Measurements from ENCODE around the gene HSD17B2.

The HSD17B2 gene

GRCh38 chr16:82047374-82047773 is 12.3 kb downstream of the HSD17B2 start:
- DNase-seq (ENCODE audit: low spot score), result no peak

GRCh38 chr16:82047787-82048186 is 12.7 kb downstream of the HSD17B2 start:
- no peak for DNase-seq (ENCODE audit: low spot score)
- no peak for FAIRE-seq

More at GRCh38 chr16:82047374-82047773, 12.3 kb downstream of the HSD17B2 start:
- no peak for FAIRE-seq

DNA sequence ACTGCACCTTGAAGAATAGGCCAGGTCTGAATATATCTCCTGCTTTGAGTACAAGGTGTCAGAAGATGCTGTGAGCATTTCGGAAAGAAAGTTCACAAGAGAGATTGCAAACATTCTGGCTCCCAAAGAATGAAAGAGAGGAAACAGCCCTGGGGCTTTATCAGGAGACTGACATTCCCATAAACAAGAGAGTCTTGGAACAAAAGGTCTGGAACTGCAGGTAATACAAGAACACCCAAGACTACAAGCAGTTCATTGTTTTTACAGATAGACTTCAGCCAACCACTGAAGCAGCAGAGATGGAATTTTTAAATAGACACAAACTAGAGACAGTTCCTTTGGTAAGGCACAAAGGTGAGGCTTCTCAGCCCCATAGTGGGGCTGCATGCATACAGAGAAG is 14.4 kb downstream of the HSD17B2 start:
- FAIRE-seq, result no peak
- DNase-seq (ENCODE audit: low spot score), result no peak

DNA sequence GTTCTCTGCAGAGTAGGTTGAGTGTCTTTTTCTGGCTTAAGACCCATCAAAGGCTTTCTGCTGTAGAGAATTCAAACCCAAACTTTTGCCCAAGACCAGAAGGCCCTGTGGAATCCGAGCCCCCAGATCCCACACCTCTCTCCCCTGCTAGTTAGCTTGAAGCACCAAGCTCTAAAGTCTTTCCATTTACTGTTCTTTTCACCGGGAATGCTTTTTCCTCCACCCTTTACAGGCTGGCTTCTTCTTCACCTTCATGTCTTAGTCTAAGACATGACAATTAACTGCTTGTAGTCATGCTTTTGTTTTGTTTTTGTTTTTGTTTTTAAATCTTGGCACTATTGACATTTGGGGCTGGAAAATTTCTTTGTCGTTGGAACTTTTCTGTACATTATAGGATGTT is 15.5 kb downstream of the HSD17B2 start:
- FAIRE-seq (no peak), DNase-seq (ENCODE audit: low spot score) (no peak)

GRCh38 chr16:82050909-82051357 is 15.9 kb downstream of the HSD17B2 start:
- FAIRE-seq (no peak), DNase-seq (ENCODE audit: low spot score) (no peak)

DNA sequence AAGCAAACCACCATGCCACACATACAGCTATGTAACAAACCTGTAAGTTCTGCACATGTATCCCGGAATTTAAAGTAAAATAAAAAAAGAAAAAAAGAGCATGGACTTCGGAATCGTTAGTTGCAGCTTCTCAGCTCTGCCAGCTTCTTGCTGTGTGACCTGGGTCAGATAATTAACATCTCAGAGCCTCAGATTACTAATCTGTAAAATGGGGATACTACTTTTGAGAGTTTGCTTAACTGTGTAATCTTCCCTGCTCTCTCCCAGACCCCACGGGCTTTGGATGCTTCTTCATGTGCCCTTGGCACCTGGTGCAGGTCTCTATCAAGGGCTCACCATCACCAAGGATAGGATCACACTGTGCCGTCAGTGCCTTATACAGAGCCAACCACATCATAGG is 16.6 kb downstream of the HSD17B2 start:
- no peak for DNase-seq (ENCODE audit: low spot score)

GRCh38 chr16:82055117-82055516 is 20.1 kb downstream of the HSD17B2 start:
- no peak for FAIRE-seq
- no peak for DNase-seq (ENCODE audit: low spot score)

More for the DNA sequence above, 16.6 kb downstream of the HSD17B2 start:
- no peak for FAIRE-seq

- FAIRE-seq, result no peak
- DNase-seq (ENCODE audit: low spot score), result no peak
Observed at GRCh38 chr16:82055728-82056549, 20.9 kb downstream of the HSD17B2 start.

DNA sequence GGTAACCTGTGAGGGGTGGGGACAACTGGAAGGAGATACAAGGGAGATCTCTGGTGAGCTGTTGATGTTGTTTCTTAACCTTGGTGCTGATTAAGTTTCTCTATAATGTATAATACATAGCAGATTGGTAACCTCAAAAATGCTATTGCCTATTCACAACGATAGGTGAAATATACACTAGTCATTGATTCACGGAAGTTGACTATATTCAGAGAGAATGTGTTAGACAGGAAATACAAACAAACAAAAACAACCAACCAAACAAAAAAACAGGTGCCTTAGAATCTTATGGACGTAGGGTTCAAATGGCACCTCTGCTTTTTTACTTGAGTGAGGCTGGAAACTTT is 21.5 kb downstream of the HSD17B2 start:
- DNase-seq (ENCODE audit: low spot score), result no peak
- FAIRE-seq, result no peak

DNA sequence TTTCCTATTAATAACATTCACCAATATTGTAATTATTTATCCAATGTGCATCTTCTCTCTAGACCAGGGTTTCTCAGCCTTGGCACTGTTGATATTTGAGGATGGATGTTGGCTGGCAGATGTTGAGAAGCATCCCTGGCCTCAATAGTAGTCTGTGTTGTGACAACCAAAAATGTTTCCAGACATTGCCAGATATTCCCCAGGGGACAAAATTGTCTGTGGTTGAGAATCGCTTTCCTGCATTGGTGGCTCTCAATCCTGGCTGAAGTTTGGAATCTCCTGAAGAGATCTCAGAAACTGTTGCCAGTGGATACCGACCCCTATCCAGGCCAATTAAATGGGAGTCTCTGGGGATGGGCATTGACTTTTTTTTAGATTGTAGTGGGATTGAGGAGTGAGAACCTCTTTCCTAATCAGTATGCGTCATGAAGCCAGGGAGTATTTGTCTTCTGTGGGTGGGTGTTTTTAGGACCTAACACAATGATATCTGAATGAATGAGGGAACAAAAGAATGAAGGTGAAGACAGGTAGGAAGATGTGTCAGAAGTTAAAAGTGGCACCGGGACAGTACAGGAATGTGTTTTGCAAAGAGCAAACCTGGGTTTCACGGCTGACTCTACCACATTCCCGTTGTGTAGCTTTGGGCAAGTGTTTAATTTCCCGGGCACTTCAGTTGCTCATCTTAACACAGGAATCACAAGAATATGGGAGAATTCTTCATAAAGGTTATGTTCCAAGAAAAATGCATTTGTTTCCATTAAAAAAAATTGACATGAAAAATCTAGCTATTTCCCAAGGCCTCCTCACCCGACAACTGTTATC is 24.3 kb downstream of the HSD17B2 start:
- DNase-seq (ENCODE audit: low spot score), result no peak
- no peak for FAIRE-seq

DNA sequence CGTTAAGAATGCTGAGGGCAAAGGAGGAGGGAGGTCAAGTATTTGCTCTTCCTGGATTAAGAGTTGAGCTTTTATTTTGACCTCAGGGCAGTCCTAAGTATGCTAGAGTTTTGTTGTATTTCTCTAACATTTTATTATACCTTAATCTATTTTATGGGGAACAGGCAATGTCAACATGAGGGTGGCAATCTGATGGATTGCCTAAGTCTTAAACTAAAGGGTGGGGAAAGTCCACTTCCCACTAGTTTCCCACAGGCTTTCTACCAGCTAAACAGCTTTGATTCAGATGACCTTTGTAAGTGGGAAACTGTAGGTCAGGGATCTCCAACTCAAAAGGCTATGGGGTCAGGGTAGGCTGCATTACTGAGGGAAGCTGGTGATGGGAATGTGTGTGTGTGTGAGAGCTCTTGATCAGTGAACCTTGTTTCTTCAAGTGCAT is 24.9 kb downstream of the HSD17B2 start:
- no peak for FAIRE-seq

DNA sequence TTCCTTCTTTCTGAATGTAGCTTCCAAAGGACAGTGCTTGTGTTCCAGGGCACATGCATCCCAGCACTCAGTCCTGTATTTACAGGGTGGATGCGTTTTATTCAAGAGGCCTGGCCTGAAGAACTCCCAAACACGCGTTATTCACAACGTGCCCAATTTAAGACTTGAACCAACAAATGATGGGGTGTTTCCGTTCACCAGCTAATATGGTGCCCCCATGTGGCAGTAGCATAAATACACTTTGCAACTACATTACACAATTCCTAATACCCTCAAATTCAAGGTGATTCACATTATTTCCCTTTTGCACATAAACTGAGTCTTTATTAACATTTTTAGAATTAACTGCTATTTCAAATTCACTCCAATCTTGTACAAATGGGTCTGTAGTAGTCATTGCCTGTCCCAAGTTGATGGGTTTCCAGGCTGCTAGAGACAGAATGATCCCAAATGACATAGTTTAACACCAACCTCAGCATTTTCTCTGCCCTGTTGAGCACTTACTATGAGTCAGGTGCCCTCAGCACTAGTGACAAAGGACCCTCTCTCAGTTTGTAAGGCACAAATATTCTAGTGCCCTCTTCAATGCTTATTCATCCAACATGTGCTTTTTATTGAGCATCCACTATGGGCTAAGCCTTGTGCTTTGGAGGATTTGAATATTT is 26.9 kb downstream of the HSD17B2 start:
- no peak for FAIRE-seq
- no peak for DNase-seq (ENCODE audit: low spot score)

More for the DNA sequence above, 24.9 kb downstream of the HSD17B2 start:
- DNase-seq (ENCODE audit: low spot score), result no peak

- no peak for FAIRE-seq
Observed at GRCh38 chr16:82062645-82063058, 27.6 kb downstream of the HSD17B2 start.

GRCh38 chr16:82063456-82064082 is 28.5 kb downstream of the HSD17B2 start:
- DNase-seq (ENCODE audit: low spot score), result no peak
- FAIRE-seq, result no peak

More at GRCh38 chr16:82062645-82063058, 27.6 kb downstream of the HSD17B2 start:
- no peak for DNase-seq (ENCODE audit: low spot score)

GRCh38 chr16:82067042-82067803 is 32.2 kb downstream of the HSD17B2 start:
- DNase-seq (ENCODE audit: low spot score) (no peak), FAIRE-seq (no peak)

- FAIRE-seq (no peak), DNase-seq (ENCODE audit: low spot score) (no peak)
Observed at GRCh38 chr16:82067804-82068325, 32.8 kb downstream of the HSD17B2 start.

DNA sequence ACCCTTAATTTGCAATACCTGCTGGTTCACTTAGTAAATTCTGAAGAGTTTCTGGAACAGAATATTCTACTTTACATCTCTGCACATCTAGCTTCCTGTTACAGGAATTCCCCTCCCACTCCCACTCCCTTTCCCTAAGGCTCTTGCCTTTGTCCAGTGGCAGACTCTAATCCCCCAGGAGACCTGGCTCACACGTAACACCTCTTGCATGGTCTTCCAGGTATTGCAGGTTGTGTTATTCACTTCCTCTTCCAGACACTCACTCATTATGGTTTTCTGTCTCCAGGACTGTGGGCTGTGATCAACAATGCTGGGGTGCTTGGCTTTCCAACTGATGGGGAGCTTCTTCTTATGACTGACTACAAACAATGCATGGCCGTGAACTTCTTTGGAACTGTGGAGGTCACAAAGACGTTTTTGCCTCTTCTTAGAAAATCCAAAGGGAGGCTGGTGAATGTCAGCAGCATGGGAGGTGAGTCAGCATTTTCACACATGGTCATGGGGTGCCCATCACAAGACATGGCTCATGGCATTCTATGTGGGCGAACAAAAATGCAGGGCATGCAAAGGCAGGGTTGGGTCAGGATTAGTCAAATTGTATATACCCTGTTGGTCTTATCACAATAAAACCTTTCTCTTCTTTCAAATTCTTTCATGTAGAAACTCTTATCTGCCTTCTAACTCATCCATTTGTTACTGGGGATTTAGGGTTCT is 35.8 kb downstream of the HSD17B2 start:
- no peak for FAIRE-seq
- DNase-seq (ENCODE audit: low spot score), result no peak

GRCh38 chr16:82071421-82071820 is 36.4 kb downstream of the HSD17B2 start:
- DNase-seq (ENCODE audit: low spot score) (no peak), FAIRE-seq (no peak)

- no peak for FAIRE-seq
Observed at GRCh38 chr16:82072313-82072712, 37.3 kb downstream of the HSD17B2 start.

More at GRCh38 chr16:82072313-82072712, 37.3 kb downstream of the HSD17B2 start:
- no peak for DNase-seq (ENCODE audit: low spot score)
